Measurements from ENCODE around the gene ERC2. TPM values are rescaled to one million over a fixed set of nuclear protein-coding genes. Genes with fewer than 3 reads are reported as not detected.

Gene ERC2
- total RNA-seq, 1 donor: 0.36 TPM

DNA sequence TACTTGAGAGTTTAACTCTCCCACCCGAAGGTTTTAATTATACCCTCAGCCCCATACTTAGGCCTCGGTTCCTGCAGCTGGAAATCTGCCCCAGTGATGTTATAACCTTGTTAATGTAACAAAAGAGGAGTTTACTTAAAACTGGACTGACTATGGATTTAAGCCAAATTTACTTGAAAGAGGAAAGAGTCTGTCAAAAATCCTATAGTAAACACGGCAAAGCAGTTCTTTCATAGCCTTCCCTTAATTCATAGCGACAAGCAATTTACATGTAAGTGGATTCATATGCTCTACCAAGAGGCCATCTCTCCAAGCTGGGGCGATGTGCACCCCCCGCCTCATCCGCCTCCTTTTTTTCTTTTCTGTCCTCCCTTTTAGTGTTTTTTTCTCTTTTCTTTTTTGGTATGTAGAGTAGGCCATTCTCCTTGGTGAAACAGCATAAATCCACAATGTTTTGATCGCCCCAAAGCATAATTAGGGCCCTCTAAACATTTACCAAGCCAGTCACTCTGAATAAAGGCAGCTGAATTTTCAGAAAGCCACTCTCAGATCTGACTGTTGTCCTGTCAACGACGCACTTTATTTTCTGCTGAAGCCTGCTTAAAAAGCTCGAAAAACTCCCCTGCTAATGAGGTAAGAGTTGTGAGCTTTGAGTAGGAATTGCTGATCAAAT is 608.1 kb downstream of the ERC2 start:
- no peak for DNase-seq (ENCODE audit: insufficient read length, low spot score, missing footprints)
- no peaks in the 10 kb centered on the region for H3K27me3 ChIP-seq (ENCODE audit: insufficient read depth, low read length)
- no peaks in the 10 kb centered on the region for H3K36me3 ChIP-seq (ENCODE audit: insufficient read depth, low read length)
- H3K4me3 ChIP-seq (ENCODE audit: insufficient read depth, low read length): no peak overlapping the region
- H4K20me1 ChIP-seq (ENCODE audit: insufficient read depth, low read length): no peaks in the 10 kb centered on the region
- TF ChIP-seq CTCF (IDR thresholded peaks at IDR 0.05; ENCODE audit: extremely low read depth, low read depth, low read length): no peak
- no peaks in the 10 kb centered on the region for H3K4me1 ChIP-seq (ENCODE audit: insufficient read depth, low read length)
- no peak overlapping the region for H2AFZ ChIP-seq (ENCODE audit: low read length)
- H3K79me2 ChIP-seq (ENCODE audit: insufficient read depth, low read length): no peaks in the 10 kb centered on the region
- H3K4me2 ChIP-seq (ENCODE audit: insufficient read depth, low read length): no peak overlapping the region
- H3K27ac ChIP-seq (ENCODE audit: low read depth, low read length): no peak overlapping the region
- H3K9me3 ChIP-seq (ENCODE audit: low read depth, low read length): no peaks in the 10 kb centered on the region

DNA sequence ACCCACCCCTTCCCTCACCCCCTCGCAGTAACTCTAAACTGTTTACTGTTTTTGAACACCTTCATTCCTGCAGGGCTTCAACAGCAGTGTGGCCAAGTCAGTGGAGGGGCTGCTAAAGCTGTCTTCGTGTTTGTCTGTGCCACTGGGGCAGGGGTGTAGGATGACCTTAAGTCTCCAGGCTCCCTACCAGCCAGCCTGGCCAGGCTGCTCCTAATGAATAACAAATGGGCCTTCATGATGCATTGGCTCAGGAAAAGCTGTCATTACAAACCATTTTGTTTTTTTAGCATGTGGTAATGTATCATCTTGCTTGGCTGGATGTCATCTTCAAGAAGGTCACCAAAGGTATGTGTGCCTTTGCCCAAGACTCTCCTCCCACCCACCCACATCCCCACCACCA is 609.0 kb downstream of the ERC2 start:
- H4K20me1 ChIP-seq (ENCODE audit: insufficient read depth, low read length): no peaks in the 10 kb centered on the region
- TF ChIP-seq CTCF (IDR thresholded peaks at IDR 0.05; ENCODE audit: extremely low read depth, low read depth, low read length): no peak
- DNase-seq (ENCODE audit: insufficient read length, low spot score, missing footprints): no peak
- H3K4me1 ChIP-seq (ENCODE audit: insufficient read depth, low read length): no peaks in the 10 kb centered on the region
- H3K79me2 ChIP-seq (ENCODE audit: insufficient read depth, low read length): no peaks in the 10 kb centered on the region
- H3K27me3 ChIP-seq (ENCODE audit: insufficient read depth, low read length): no peaks in the 10 kb centered on the region
- H3K36me3 ChIP-seq (ENCODE audit: insufficient read depth, low read length): no peaks in the 10 kb centered on the region
- no peaks in the 10 kb centered on the region for H3K9me3 ChIP-seq (ENCODE audit: low read depth, low read length)
- H2AFZ ChIP-seq (ENCODE audit: low read length): no peak overlapping the region
- H3K4me2 ChIP-seq (ENCODE audit: insufficient read depth, low read length): no peak overlapping the region
- no peak overlapping the region for H3K4me3 ChIP-seq (ENCODE audit: insufficient read depth, low read length)
- H3K27ac ChIP-seq (ENCODE audit: low read depth, low read length): no peak overlapping the region

DNA sequence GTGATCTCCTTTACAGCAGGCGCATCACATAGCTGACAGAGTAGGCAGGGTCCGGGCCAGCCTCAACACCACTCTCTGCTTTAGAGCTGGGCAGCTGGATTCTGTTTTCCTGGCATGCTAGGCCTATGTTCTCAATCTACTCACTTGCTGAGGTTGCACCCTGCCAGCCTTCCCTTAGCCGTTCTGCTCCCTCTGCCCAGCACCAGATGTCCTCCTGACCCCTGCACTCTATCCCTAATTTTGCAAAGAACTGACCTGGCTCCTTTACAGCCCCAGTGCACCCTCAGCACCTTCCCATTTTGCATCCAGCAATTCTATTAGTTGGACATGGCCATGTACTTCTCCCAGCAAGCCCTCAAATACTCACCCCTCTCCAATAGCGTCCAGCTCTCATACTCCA is 609.5 kb downstream of the ERC2 start:
- DNase-seq (ENCODE audit: insufficient read length, low spot score, missing footprints): no peak
- Histone ChIP-seq H3K36me3 (ENCODE audit: insufficient read depth, low read length) (no peaks in the 10 kb centered on the region), H3K9me3 (ENCODE audit: low read depth, low read length) (no peaks in the 10 kb centered on the region), H3K27ac (ENCODE audit: low read depth, low read length) (no peak overlapping the region), H3K4me3 (ENCODE audit: insufficient read depth, low read length) (no peak overlapping the region), H3K79me2 (ENCODE audit: insufficient read depth, low read length) (no peaks in the 10 kb centered on the region), H3K27me3 (ENCODE audit: insufficient read depth, low read length) (no peaks in the 10 kb centered on the region), H2AFZ (ENCODE audit: low read length) (no peak overlapping the region), H4K20me1 (ENCODE audit: insufficient read depth, low read length) (no peaks in the 10 kb centered on the region), H3K4me2 (ENCODE audit: insufficient read depth, low read length) (no peak overlapping the region), H3K4me1 (ENCODE audit: insufficient read depth, low read length) (no peaks in the 10 kb centered on the region)
- TF ChIP-seq CTCF (IDR thresholded peaks at IDR 0.05; ENCODE audit: extremely low read depth, low read depth, low read length): no peak

DNA sequence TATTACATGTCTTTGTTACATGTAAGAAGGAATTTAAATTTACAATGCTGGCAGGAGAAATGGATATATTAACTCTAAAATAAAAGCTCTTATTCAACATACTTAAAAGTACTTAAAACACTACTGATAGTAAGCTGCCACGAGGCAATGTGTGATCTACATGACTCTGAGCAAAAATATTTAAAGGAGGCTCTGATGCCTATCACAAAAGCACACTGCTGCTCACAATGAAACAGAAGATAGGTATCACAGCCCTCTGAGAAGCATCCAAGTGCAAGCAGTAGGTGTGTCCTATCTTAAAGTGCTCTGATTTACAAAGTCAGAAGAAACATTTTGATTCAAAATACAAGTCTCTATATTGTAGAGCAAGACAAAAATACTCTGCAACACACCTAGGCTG is 610.0 kb downstream of the ERC2 start:
- Histone ChIP-seq H3K4me3 (ENCODE audit: insufficient read depth, low read length) (no peak overlapping the region), H3K9me3 (ENCODE audit: low read depth, low read length) (no peaks in the 10 kb centered on the region), H4K20me1 (ENCODE audit: insufficient read depth, low read length) (no peaks in the 10 kb centered on the region), H3K4me2 (ENCODE audit: insufficient read depth, low read length) (no peak overlapping the region), H3K4me1 (ENCODE audit: insufficient read depth, low read length) (no peaks in the 10 kb centered on the region), H2AFZ (ENCODE audit: low read length) (no peak overlapping the region), H3K79me2 (ENCODE audit: insufficient read depth, low read length) (no peaks in the 10 kb centered on the region), H3K27ac (ENCODE audit: low read depth, low read length) (no peak overlapping the region), H3K36me3 (ENCODE audit: insufficient read depth, low read length) (no peaks in the 10 kb centered on the region), H3K27me3 (ENCODE audit: insufficient read depth, low read length) (no peaks in the 10 kb centered on the region)
- no peak for DNase-seq (ENCODE audit: insufficient read length, low spot score, missing footprints)
- TF ChIP-seq CTCF (IDR thresholded peaks at IDR 0.05; ENCODE audit: extremely low read depth, low read depth, low read length): no peak

Measured in osteoblast (primary cell).